NOMO-1 (cell line): ENCODE results near the gene BPIFB3.
"Not testable (repeated sequence)": the region's sequence is repeated elsewhere in the genome, so short reads cannot be mapped to it uniquely, and the experiment has no call there.

ENCODE experiments used
- DNase-seq, 2 experiments: peaks; one replicate each; lab custom pipeline; 2025; ENCODE audit not compliant: unreplicated experiment in 2 of 2; lab: John Stamatoyannopoulos, UW

BPIFB3 gene

GRCh38 chr20:33082546-33082945 lies 28.8 kb downstream of the BPIFB3 start:
- no peak for DNase-seq

- no peak for DNase-seq
Observed at GRCh38 chr20:33083544-33084340, 30.0 kb downstream of the BPIFB3 start.

GRCh38 chr20:33084722-33085121 lies 31.0 kb downstream of the BPIFB3 start:
- DNase-seq, result no peak

- DNase-seq, result no peak
Observed at GRCh38 chr20:33086052-33086722, 32.5 kb downstream of the BPIFB3 start.

- DNase-seq, result no peak
Observed at GRCh38 chr20:33091147-33091546, 37.4 kb downstream of the BPIFB3 start.

- no peak for DNase-seq
Observed at GRCh38 chr20:33091693-33092092, 38.0 kb downstream of the BPIFB3 start.

GRCh38 chr20:33092361-33092760 lies 38.7 kb downstream of the BPIFB3 start:
- no peak for DNase-seq

- no peak for DNase-seq
Observed at GRCh38 chr20:33093074-33093473, 39.4 kb downstream of the BPIFB3 start.

- DNase-seq, result no peak
Observed at GRCh38 chr20:33093582-33093981, 39.9 kb downstream of the BPIFB3 start.

GRCh38 chr20:33095249-33095648 lies 41.5 kb downstream of the BPIFB3 start:
- no peak for DNase-seq

- DNase-seq, result peak; percentile 34 to 64
Observed at GRCh38 chr20:33095902-33096584, 42.3 kb downstream of the BPIFB3 start.

GRCh38 chr20:33097001-33097400 lies 43.3 kb downstream of the BPIFB3 start:
- no peak for DNase-seq

GRCh38 chr20:33099843-33100538 lies 46.3 kb downstream of the BPIFB3 start:
- no peak for DNase-seq

GRCh38 chr20:33103556-33103955 lies 49.9 kb downstream of the BPIFB3 start:
- no peak for DNase-seq

- no peak for DNase-seq
Observed at GRCh38 chr20:33104336-33104735, 50.6 kb downstream of the BPIFB3 start.

- DNase-seq, result no peak
Observed at GRCh38 chr20:33105316-33105924, 51.7 kb downstream of the BPIFB3 start.

- not testable (repeated sequence) for DNase-seq
Observed at GRCh38 chr20:33106058-33106620, 52.4 kb downstream of the BPIFB3 start.

- no peak for DNase-seq
Observed at GRCh38 chr20:33108661-33109060, 55.0 kb downstream of the BPIFB3 start.

GRCh38 chr20:33110147-33110825 lies 56.6 kb downstream of the BPIFB3 start:
- no peak for DNase-seq

GRCh38 chr20:33111306-33111705 lies 57.6 kb downstream of the BPIFB3 start:
- DNase-seq, result no peak
